Measurements from ENCODE around the gene IFIH1. TPM values are rescaled to one million over a fixed set of nuclear protein-coding genes. Genes with fewer than 3 reads are reported as not detected.

IFIH1 gene
- total RNA-seq, 1 donor from 2014 or later, result 16.1 TPM

- Mint-ChIP-seq H3K27me3 (ENCODE audit: low read depth) (no peaks in the 10 kb centered on the region), H3K4me1 (ENCODE audit: low read depth) (peaks cover 2% of the 10 kb centered on the region), H3K4me3 (ENCODE audit: low read depth) (no peak overlapping the region), H3K27ac (no peak overlapping the region), H3K9me3 (no peaks in the 10 kb centered on the region), H3K36me3 (ENCODE audit: low read depth) (no peaks in the 10 kb centered on the region)
- no peak for DNase-seq (ENCODE audit: low spot score)
- intact Hi-C loops (cut with micrococcal nuclease), result no loop called here
Observed at GRCh38 chr2:162327806-162328205, 9.3 kb upstream of the IFIH1 start.

GRCh38 chr2:162327134-162327769 lies 8.8 kb upstream of the IFIH1 start:
- Mint-ChIP-seq H3K4me3 (ENCODE audit: low read depth) (no peak overlapping the region), H3K9me3 (no peaks in the 10 kb centered on the region), H3K36me3 (ENCODE audit: low read depth) (no peaks in the 10 kb centered on the region), H3K27me3 (ENCODE audit: low read depth) (no peaks in the 10 kb centered on the region), H3K4me1 (ENCODE audit: low read depth) (peaks cover 2% of the 10 kb centered on the region), H3K27ac (no peak overlapping the region)
- DNase-seq (ENCODE audit: low spot score), result no peak
- intact Hi-C loops (cut with micrococcal nuclease), result no loop called here

- intact Hi-C loops (cut with micrococcal nuclease), result no loop called here
- H3K36me3 Mint-ChIP-seq (ENCODE audit: low read depth), result no peaks in the 10 kb centered on the region
- H3K27ac Mint-ChIP-seq, result no peak overlapping the region
Observed at GRCh38 chr2:162324953-162325352, 6.5 kb upstream of the IFIH1 start.

GRCh38 chr2:162320864-162321517 lies 2.5 kb upstream of the IFIH1 start:
- Mint-ChIP-seq H3K36me3 (ENCODE audit: low read depth) (peaks cover 3% of the 10 kb centered on the region), H3K4me3 (ENCODE audit: low read depth) (no peak overlapping the region), H3K27ac (no peak overlapping the region), H3K27me3 (ENCODE audit: low read depth) (no peaks in the 10 kb centered on the region), H3K4me1 (ENCODE audit: low read depth) (peaks cover 32% of the 10 kb centered on the region), H3K9me3 (no peaks in the 10 kb centered on the region)
- DNase-seq (ENCODE audit: low spot score), result no peak
- intact Hi-C loops (cut with micrococcal nuclease), result no loop called here

More at GRCh38 chr2:162324953-162325352, 6.5 kb upstream of the IFIH1 start:
- Mint-ChIP-seq H3K4me1 (ENCODE audit: low read depth) (peaks cover 12% of the 10 kb centered on the region), H3K4me3 (ENCODE audit: low read depth) (no peak overlapping the region), H3K27me3 (ENCODE audit: low read depth) (no peaks in the 10 kb centered on the region), H3K9me3 (no peaks in the 10 kb centered on the region)
- DNase-seq (ENCODE audit: low spot score), result no peak

- peaks cover 53% of the 10 kb centered on the region for H3K4me1 Mint-ChIP-seq (ENCODE audit: low read depth)
- no peaks in the 10 kb centered on the region for H3K9me3 Mint-ChIP-seq
- H3K27me3 Mint-ChIP-seq (ENCODE audit: low read depth), result no peaks in the 10 kb centered on the region
- H3K27ac Mint-ChIP-seq, result peak overlapping the region; percentile 96
- peak overlapping the region; percentile 91 for H3K4me3 Mint-ChIP-seq (ENCODE audit: low read depth)
- intact Hi-C loops (cut with micrococcal nuclease), result loop anchor here (2.0 to 10.0 kb wide), 6 partner anchors 27 to 1156 kb away; partner anchors contain the start of genes GCA and TANK
- DNase-seq (ENCODE audit: low spot score), result peak; percentile 20
- H3K36me3 Mint-ChIP-seq (ENCODE audit: low read depth), result peaks cover 20% of the 10 kb centered on the region
Observed at GRCh38 chr2:162317861-162318327, 590 bp downstream of the IFIH1 start.

GRCh38 chr2:162317058-162317742 lies 1.3 kb downstream of the IFIH1 start:
- DNase-seq (ENCODE audit: low spot score), result no peak
- Mint-ChIP-seq H3K36me3 (ENCODE audit: low read depth) (peaks cover 20% of the 10 kb centered on the region), H3K4me3 (ENCODE audit: low read depth) (peak overlapping the region; percentile 91), H3K9me3 (no peaks in the 10 kb centered on the region), H3K4me1 (ENCODE audit: low read depth) (peaks cover 58% of the 10 kb centered on the region), H3K27ac (peak overlapping the region; percentile 96), H3K27me3 (ENCODE audit: low read depth) (no peaks in the 10 kb centered on the region)
- intact Hi-C loops (cut with micrococcal nuclease), result loop anchor here (5.0 to 10.0 kb wide), 5 partner anchors 260 to 1155 kb away; partner anchors contain the start of gene TANK

GRCh38 chr2:162316590-162316989 lies 1.9 kb downstream of the IFIH1 start:
- Mint-ChIP-seq H3K27ac (peak overlapping the region; percentile 81), H3K36me3 (ENCODE audit: low read depth) (peaks cover 22% of the 10 kb centered on the region), H3K4me1 (ENCODE audit: low read depth) (peaks cover 61% of the 10 kb centered on the region), H3K27me3 (ENCODE audit: low read depth) (no peaks in the 10 kb centered on the region), H3K4me3 (ENCODE audit: low read depth) (peak overlapping the region; percentile 91), H3K9me3 (no peaks in the 10 kb centered on the region)
- intact Hi-C loops (cut with micrococcal nuclease), result loop anchor here (5.0 to 10.0 kb wide), 5 partner anchors 259 to 1154 kb away; partner anchors contain the start of gene TANK
- no peak for DNase-seq (ENCODE audit: low spot score)

GRCh38 chr2:162315938-162316337 lies 2.5 kb downstream of the IFIH1 start:
- Mint-ChIP-seq H3K4me1 (ENCODE audit: low read depth) (peaks cover 58% of the 10 kb centered on the region), H3K36me3 (ENCODE audit: low read depth) (peaks cover 25% of the 10 kb centered on the region), H3K9me3 (no peaks in the 10 kb centered on the region), H3K27me3 (ENCODE audit: low read depth) (no peaks in the 10 kb centered on the region), H3K27ac (no peak overlapping the region), H3K4me3 (ENCODE audit: low read depth) (peak overlapping the region; percentile 91)
- intact Hi-C loops (cut with micrococcal nuclease), result loop anchor here (5.0 to 10.0 kb wide), 5 partner anchors 259 to 1154 kb away; partner anchors contain the start of gene TANK
- DNase-seq (ENCODE audit: low spot score), result no peak

GRCh38 chr2:162312853-162313252 lies 5.6 kb downstream of the IFIH1 start:
- Mint-ChIP-seq H3K27ac (no peak overlapping the region), H3K27me3 (ENCODE audit: low read depth) (no peaks in the 10 kb centered on the region), H3K4me3 (ENCODE audit: low read depth) (no peak overlapping the region), H3K9me3 (no peaks in the 10 kb centered on the region), H3K4me1 (ENCODE audit: low read depth) (peaks cover 60% of the 10 kb centered on the region), H3K36me3 (ENCODE audit: low read depth) (peaks cover 46% of the 10 kb centered on the region)
- intact Hi-C loops (cut with micrococcal nuclease), result loop anchor here (1.0 to 10.0 kb wide), 3 partner anchors 12 to 358 kb away; no protein-coding TSS in a partner anchor
- no peak for DNase-seq (ENCODE audit: low spot score)

- no peak for DNase-seq (ENCODE audit: low spot score)
- Mint-ChIP-seq H3K27ac (peak overlapping the region; percentile 3), H3K4me3 (ENCODE audit: low read depth) (no peak overlapping the region), H3K36me3 (ENCODE audit: low read depth) (peaks cover 34% of the 10 kb centered on the region), H3K9me3 (no peaks in the 10 kb centered on the region), H3K4me1 (ENCODE audit: low read depth) (peaks cover 33% of the 10 kb centered on the region), H3K27me3 (ENCODE audit: low read depth) (no peaks in the 10 kb centered on the region)
- intact Hi-C loops (cut with micrococcal nuclease), result no loop called here
Observed at GRCh38 chr2:162308747-162309503, 9.6 kb downstream of the IFIH1 start.

GRCh38 chr2:162305901-162306300 lies 12.6 kb downstream of the IFIH1 start:
- DNase-seq (ENCODE audit: low spot score), result no peak
- Mint-ChIP-seq H3K27ac (no peak overlapping the region), H3K36me3 (ENCODE audit: low read depth) (peaks cover 28% of the 10 kb centered on the region), H3K9me3 (no peaks in the 10 kb centered on the region), H3K4me1 (ENCODE audit: low read depth) (peaks cover 16% of the 10 kb centered on the region), H3K4me3 (ENCODE audit: low read depth) (no peak overlapping the region), H3K27me3 (ENCODE audit: low read depth) (no peaks in the 10 kb centered on the region)
- intact Hi-C loops (cut with micrococcal nuclease), result no loop called here

- Mint-ChIP-seq H3K4me3 (ENCODE audit: low read depth) (no peak overlapping the region), H3K4me1 (ENCODE audit: low read depth) (peaks cover 1% of the 10 kb centered on the region), H3K27ac (no peak overlapping the region), H3K9me3 (no peaks in the 10 kb centered on the region), H3K36me3 (ENCODE audit: low read depth) (peaks cover 8% of the 10 kb centered on the region), H3K27me3 (ENCODE audit: low read depth) (no peaks in the 10 kb centered on the region)
- intact Hi-C loops (cut with micrococcal nuclease), result loop anchor here (1.0 kb wide), 1 partner anchor 11 kb away; no protein-coding TSS in a partner anchor
- DNase-seq (ENCODE audit: low spot score), result no peak
Observed at GRCh38 chr2:162301877-162302276, 16.6 kb downstream of the IFIH1 start.

Data from activated T-helper 2 cell treated with anti-CD3 and anti-CD28 coated beads, Interferon-gamma antibody, Interleukin-2, Interleukin-4, amounts not matched to agents 10 μg/mL and 5 μg/mL and 100 μg/mL, durations not matched to agents 14 hours and 24 hours and 36 hours (primary cell).